ENCODE measurements around the gene ST6GALNAC4.
"Not testable (repeated sequence)": the region's sequence is repeated elsewhere in the genome, so short reads cannot be mapped to it uniquely, and the experiment has no call there.

Gene ST6GALNAC4

GRCh38 chr9:127870153-127870491 lies 46.7 kb downstream of the ST6GALNAC4 start:
- not testable (repeated sequence) for DNase-seq (ENCODE audit: low read depth)

- DNase-seq (ENCODE audit: low read depth) = peak; percentile 89
These were observed 47.3 kb downstream of the ST6GALNAC4 start for GRCh38 chr9:127869310-127870152.

GRCh38 chr9:127868278-127868902 lies 48.5 kb downstream of the ST6GALNAC4 start:
- DNase-seq (ENCODE audit: low read depth) = no peak

- DNase-seq (ENCODE audit: low read depth) = no peak
These were observed 49.2 kb downstream of the ST6GALNAC4 start for GRCh38 chr9:127867356-127868277.

DNA sequence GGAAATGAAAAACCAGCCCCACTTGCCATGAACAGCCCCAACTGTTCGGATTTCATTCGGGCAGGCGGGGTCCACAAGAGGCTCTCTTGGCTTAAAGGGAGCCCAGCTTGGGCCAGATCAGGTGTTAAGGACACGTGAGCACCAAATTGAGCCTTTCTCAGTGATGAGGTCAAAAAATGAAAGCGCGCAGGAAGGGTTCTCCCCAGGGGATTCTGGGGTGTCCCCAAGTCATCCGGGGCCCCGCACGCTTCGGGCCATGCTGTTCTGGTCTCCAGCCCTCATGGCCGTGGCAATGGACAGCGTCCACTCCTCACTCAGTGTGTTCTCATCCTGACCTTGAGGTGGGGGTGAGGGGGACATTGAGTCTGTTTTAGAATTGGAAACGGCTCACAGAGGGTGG lies 50.3 kb downstream of the ST6GALNAC4 start:
- DNase-seq (ENCODE audit: low read depth) = no peak

- DNase-seq (ENCODE audit: low read depth) = no peak
These were observed 51.0 kb downstream of the ST6GALNAC4 start for GRCh38 chr9:127865645-127866464.

- no peak for DNase-seq (ENCODE audit: low read depth)
These were observed 53.6 kb downstream of the ST6GALNAC4 start for GRCh38 chr9:127863191-127863621.

DNA sequence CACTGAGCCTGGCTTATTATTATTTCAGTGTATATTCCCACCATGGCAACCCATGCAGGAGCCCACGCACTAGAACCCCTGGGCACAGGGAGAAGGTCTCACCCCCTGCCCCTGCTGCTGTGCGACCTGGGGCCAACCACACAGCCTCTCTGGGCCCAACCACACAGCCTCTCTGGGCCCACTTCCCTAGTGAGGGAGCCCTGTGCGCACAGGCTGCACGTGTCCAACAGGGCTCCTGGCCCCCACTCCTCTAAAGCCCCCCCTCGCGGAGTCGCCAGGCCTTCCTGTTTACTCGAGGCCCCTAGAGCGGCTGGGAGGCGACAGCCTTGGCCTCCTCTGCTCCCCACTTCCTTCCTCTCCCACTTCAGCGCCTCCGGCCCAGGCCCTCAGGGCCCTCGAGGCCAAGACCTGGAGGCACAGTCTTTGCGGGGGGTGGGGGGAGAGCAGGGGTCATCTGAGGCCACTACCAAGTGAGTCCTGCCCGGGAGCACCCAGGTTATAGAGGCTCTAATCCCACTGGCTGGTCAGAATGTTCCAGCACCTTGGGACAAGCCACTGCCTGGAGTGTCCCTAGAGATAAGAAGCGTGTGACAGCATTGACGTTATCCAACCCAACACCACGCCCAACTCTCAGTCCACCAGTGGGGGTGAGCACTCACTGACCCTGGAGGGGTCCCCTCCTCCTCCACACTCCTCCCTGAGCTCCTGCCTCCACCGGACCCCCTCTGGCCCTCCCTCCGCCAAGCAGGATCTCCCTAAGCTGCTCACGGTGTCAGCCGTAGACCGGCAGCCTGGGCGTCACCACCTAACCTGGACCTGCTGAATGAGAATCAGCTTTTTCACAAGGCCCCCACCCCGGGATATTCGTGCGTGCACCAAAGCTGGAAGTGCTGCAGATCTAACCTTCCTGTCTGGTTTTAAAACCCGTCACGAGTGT lies 54.5 kb downstream of the ST6GALNAC4 start:
- DNase-seq (ENCODE audit: low read depth) = no peak

DNA sequence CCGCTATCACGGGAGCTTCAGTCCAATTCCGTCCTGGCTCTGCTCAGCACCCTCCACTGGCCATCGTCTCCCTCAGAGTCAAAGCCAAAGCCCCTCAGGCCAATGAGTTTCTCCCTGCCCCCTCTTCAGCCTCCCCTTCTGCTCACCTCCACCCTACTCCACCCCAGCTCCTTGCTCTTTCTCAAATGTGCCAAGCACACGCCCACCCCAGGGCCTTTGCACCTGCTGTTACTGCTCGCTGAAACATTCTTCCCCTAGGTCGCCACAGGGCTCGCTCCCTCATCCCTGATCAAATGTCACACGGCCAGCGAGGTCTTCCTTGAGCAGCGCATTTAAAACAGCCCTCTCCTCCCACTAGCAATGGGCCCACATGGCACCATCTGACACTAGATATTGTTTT lies 56.1 kb downstream of the ST6GALNAC4 start:
- DNase-seq (ENCODE audit: low read depth) = no peak

- DNase-seq (ENCODE audit: low read depth) = no peak
These were observed 56.6 kb downstream of the ST6GALNAC4 start for GRCh38 chr9:127860260-127860659.

DNA sequence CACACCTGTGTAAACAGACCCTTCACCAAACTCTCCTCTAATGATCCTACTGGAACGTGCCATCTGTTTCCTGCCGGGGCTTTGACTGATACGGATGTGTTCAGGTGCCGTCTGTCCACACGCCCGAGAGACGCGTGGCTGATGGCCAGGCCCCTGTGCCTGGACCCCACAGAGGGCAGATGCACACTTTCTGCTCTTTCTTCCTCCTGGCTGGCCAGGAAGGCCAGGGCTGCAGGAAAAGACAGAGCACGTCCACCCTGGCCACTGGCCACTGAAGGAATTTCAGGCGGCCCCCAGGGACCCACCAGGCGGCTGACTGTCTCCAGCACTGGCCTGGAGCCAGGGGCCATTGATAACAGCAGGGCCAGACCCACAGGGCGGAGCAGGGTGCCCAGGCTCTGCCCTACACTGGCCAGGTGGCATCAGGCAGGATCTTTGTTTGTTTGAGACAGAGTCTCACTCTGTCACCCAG lies 58.8 kb downstream of the ST6GALNAC4 start:
- DNase-seq (ENCODE audit: low read depth) = no peak

Data from ELR (cell line).